Calu3 (cell line): ENCODE results near the gene SPIRE1. TPM values are rescaled to one million over a fixed set of nuclear protein-coding genes. Genes with fewer than 3 reads are reported as not detected.

Source experiments
- BruUV-seq: library from RNA; stranded (reverse); fragments of 400-500 nt; replicated peaks from 2 replicates; lab custom pipeline; 2021; lab: Mats Ljungman, UMichigan
- CTCF ChIA-PET: fragments of 300-600 bp; sonication (Branson Sonifier 250); formaldehyde crosslinking; loops from one replicate; lab custom pipeline; 2022; ENCODE audit warnings: antibody characterized with exemption; lab: Charles Lee
- DNase-seq: peaks from one replicate; pipeline ENCODE4 v3.0.0; 2022
- H3K27ac Mint-ChIP-seq: one replicate; pipeline ENCODE4 v1.8.0; 2022; ENCODE audit warnings: mixed read lengths; ENCODE audit not compliant: unreplicated experiment
- H3K27me3 Mint-ChIP-seq: one replicate; pipeline ENCODE4 v1.8.0; 2022; ENCODE audit warnings: mixed read lengths; ENCODE audit not compliant: unreplicated experiment
- H3K36me3 Mint-ChIP-seq: one replicate; pipeline ENCODE4 v1.8.0; 2022; ENCODE audit warnings: mild to moderate bottlenecking, moderate library complexity, mixed read lengths; ENCODE audit not compliant: insufficient read depth, unreplicated experiment
- H3K4me1 Mint-ChIP-seq: one replicate; pipeline ENCODE4 v1.8.0; 2022; ENCODE audit warnings: mild to moderate bottlenecking, low read depth, mixed read lengths; ENCODE audit not compliant: unreplicated experiment
- H3K4me3 Mint-ChIP-seq: one replicate; pipeline ENCODE4 v1.8.0; 2022; ENCODE audit warnings: mild to moderate bottlenecking, low read depth, moderate library complexity, mixed read lengths; ENCODE audit not compliant: unreplicated experiment
- H3K9me3 Mint-ChIP-seq: one replicate; pipeline ENCODE4 v1.8.0; 2022; ENCODE audit warnings: low read depth, mixed read lengths; ENCODE audit not compliant: unreplicated experiment
- intact Hi-C: fragments of 100-400 bp; cut with micrococcal nuclease; formaldehyde crosslinking; loops from one replicate; pipeline ENCODE4 v1.10.0; 2022; ENCODE audit not compliant: unreplicated experiment
- total RNA-seq: library from RNA; stranded (reverse); gene quantifications from 2 replicates; pipeline ENCODE4 v1.2.3, GENCODE V29; 2022
- TF ChIP-seq, protein P1 (sequence below): fragments of 200-600 bp; IDR thresholded peaks from one replicate; pipeline ENCODE4 v1.8.0; 2022; ENCODE audit warnings: antibody characterized with exemption; ENCODE audit not compliant: unreplicated experiment

SPIRE1 gene
- total RNA-seq, 1 experiment from 2014 or later: 98.6 TPM

DNA sequence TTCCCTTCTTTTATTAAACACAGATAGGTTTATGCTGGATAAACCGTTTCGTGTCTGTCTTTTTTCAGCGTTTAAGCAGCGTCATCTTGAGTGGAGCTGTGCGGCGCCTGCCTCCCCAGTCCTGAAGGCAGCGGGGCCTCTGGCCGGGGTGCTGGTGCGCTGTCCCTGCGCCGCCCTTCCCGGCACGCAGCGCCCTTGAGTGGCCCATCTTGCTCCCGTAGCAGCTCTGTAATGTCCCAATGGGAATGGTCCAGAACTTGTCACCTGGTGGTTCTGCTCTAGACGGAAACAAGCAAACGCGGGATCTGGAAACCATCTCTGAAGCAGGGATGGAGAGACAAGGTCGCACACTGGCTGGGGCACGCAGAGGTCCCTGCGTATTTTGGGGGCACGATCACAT lies 225.7 kb downstream of the SPIRE1 start:
- intact Hi-C loops: no loop called here
- CTCF ChIA-PET: no interaction called here
- no peaks in the 10 kb centered on the region for H3K27me3 Mint-ChIP-seq
- DNase-seq: no peak
- H3K4me3 Mint-ChIP-seq: no peak overlapping the region
- no peak overlapping the region for H3K27ac Mint-ChIP-seq
- TF ChIP-seq, protein P1, sequence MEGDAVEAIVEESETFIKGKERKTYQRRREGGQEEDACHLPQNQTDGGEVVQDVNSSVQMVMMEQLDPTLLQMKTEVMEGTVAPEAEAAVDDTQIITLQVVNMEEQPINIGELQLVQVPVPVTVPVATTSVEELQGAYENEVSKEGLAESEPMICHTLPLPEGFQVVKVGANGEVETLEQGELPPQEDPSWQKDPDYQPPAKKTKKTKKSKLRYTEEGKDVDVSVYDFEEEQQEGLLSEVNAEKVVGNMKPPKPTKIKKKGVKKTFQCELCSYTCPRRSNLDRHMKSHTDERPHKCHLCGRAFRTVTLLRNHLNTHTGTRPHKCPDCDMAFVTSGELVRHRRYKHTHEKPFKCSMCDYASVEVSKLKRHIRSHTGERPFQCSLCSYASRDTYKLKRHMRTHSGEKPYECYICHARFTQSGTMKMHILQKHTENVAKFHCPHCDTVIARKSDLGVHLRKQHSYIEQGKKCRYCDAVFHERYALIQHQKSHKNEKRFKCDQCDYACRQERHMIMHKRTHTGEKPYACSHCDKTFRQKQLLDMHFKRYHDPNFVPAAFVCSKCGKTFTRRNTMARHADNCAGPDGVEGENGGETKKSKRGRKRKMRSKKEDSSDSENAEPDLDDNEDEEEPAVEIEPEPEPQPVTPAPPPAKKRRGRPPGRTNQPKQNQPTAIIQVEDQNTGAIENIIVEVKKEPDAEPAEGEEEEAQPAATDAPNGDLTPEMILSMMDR: no peak
- H3K9me3 Mint-ChIP-seq: no peaks in the 10 kb centered on the region
- no TSS peak for BruUV-seq
- no peaks in the 10 kb centered on the region for H3K4me1 Mint-ChIP-seq
- H3K36me3 Mint-ChIP-seq: peaks cover 18% of the 10 kb centered on the region

DNA sequence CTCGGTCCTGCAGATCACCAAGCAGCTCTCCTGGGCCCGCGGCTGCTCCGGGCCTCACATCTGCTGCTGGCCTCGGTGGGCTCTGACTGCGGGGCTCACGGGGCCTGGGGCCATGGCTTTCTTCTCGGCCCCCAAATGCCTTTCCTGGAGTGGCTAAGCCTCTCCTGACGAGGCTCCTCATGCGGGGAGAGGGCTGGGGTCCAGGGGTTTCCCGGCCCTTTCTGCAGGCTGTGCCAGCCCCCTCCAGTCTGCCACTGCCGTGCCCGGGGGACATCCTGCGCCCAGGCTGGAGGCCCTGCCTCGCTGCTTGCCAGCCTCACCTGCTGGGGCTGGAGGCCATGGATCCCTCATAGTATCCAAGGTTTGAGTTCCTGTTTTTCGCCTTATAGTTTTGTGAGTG lies 226.3 kb downstream of the SPIRE1 start:
- intact Hi-C loops: no loop called here
- Mint-ChIP-seq H3K4me1 (no peaks in the 10 kb centered on the region), H3K36me3 (peaks cover 18% of the 10 kb centered on the region), H3K27ac (no peak overlapping the region), H3K4me3 (no peak overlapping the region), H3K27me3 (no peaks in the 10 kb centered on the region), H3K9me3 (no peaks in the 10 kb centered on the region)
- TF ChIP-seq, protein P1: no peak
- DNase-seq: no peak
- CTCF ChIA-PET: no interaction called here
- no TSS peak for BruUV-seq

DNA sequence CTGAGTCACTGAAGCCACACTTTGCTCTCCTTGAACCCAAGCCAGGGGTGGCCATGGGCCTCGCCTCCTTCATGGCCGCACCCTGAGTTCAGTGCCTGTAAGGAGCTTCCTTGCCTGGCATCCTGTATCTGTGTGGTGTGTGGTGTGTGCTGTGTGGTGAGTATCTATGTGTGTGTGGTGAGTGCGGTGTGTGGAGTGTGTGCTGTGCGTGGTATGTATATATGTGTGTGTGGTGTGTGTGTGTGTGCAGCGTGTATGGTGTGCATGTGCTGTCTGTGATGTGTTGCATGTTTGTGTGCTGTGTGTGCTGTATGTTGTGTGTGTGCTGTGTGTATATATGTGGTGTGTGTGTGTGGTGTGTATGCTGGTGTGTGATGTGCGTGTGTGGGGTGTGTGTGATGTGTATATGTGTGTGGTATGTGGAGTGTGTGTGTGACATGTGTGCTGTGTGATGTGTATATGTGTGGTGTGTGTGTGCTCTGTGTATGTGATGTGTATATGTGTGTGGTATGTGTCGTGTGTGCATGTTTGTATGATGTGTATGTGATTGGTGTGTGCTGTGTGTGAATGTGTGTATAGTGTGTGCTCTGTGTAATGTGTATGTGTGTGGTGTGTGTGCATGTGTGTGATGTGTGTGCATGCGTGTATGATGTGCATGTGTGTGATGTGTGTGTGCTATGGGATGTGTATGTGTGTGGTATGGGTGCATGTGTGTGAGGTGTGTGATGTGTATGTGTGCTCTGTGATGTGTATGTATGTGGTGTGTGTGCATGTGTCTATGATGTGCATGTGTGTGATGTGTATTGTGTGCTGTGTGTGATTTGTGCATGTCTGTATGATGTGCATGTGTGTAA lies 227.5 kb downstream of the SPIRE1 start:
- DNase-seq: no peak
- BruUV-seq: no TSS peak
- TF ChIP-seq, protein P1: no peak
- Mint-ChIP-seq H3K27me3 (no peaks in the 10 kb centered on the region), H3K4me1 (no peaks in the 10 kb centered on the region), H3K36me3 (peaks cover 11% of the 10 kb centered on the region), H3K9me3 (no peaks in the 10 kb centered on the region), H3K4me3 (no peak overlapping the region), H3K27ac (no peak overlapping the region)
- intact Hi-C loops: no loop called here
- CTCF ChIA-PET: interaction anchor here (0.9 kb wide), 1 partner anchor 510 kb away, joined by 5 read pairs; no protein-coding TSS in a partner anchor

DNA sequence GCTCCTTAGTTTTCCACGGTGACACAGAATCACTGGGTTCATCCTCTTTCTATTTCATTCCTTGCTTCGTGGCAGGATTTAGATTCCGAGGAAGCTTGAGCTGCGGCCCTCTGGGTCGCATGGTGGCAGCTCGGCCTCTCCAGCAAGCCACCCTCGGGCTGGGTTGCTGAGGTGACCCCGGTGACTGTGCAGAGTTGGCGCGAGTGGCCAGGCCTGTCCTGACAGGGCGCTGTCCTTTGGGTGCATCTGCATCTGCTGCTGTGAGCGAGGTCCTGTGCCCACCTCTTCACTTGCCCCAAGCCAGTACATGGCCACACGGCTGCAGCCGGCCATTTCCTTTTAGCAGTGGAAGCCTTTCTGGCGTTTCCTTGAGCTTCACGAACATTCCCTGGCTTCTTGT lies 228.4 kb downstream of the SPIRE1 start:
- intact Hi-C loops: no loop called here
- no peaks in the 10 kb centered on the region for H3K27me3 Mint-ChIP-seq
- CTCF ChIA-PET: interaction anchor here (0.6 to 0.9 kb wide), 2 partner anchors 135 to 511 kb away, joined by 4 to 5 read pairs; no protein-coding TSS in a partner anchor
- no peak for DNase-seq
- H3K27ac Mint-ChIP-seq: no peak overlapping the region
- H3K36me3 Mint-ChIP-seq: peaks cover 11% of the 10 kb centered on the region
- TF ChIP-seq, protein P1: no peak
- H3K9me3 Mint-ChIP-seq: no peaks in the 10 kb centered on the region
- no TSS peak for BruUV-seq
- H3K4me3 Mint-ChIP-seq: no peak overlapping the region
- H3K4me1 Mint-ChIP-seq: no peaks in the 10 kb centered on the region
